GM19467 (cell line): ENCODE data around the gene RRAD.

Experiments
- ATAC-seq: cut with Tn5 transposase; IDR thresholded peaks from one replicate; pipeline ENCODE4 v1.9.1; 2021; ENCODE audit warnings: mild to moderate bottlenecking, moderate library complexity; ENCODE audit not compliant: unreplicated experiment

The RRAD gene

DNA sequence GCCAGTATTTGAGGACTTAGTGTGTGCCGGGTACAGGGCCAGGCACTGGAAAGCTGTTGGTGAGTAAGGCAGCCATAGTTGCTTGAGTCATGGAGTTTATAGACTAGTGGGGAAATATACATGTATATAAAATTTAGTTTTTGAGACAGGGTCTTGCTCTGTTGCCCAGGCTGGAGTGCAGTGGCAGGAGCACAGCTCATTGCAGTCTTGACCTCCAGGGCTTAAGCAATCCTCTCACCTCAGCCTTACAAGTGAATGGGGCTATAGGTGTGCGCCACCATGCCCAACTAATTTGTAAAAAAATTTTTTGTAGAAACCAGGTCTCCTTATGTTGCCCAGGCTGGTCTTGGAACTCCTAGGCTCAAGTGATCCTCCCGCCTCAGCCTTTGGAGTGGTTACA lies 42.6 kb downstream of the RRAD start:
- ATAC-seq = no peak

DNA sequence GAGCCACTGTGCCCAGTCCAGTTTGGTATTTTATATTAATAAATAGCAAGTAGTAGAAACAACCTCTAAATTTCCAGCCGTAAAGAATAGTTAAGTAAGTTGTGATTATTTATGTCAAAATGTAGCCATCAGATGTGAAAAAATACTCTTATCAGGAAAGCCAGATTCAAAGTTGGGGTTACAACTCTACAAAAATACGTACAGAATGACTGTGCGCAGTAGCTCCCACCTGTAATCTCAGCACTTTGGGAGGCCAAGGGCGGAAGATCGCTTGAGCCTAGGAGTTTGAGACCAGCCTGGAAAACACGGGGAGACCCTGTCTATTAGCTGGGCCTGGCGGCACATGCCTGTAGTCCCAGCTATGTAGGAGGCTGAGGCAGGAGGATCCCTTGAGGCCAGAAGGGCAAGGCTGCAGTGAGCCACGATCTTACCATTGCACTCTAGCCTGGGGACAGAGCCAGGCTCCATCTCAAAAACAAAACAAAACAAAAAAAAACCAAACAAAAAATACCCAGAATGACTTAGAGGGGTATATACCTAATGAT lies 43.3 kb downstream of the RRAD start:
- ATAC-seq = no peak

DNA sequence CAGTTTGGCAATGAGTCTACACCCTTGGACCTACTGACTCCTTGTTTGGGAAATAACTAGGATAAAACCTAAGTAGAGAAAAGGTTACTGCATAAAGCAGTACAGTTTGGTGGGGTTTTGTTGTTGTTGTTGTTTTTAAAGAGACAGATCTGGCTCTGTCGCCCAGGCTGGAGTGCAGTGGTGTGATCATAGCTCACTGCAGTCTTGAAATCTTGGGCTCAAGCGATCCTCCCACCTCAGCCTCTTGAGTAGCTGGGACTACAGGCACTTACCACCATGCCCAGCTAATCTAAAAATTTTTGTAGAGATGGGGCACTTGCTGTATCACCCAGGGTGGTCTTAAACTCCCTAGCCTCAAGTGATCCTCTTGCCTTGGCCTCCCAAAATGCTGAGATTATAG lies 43.8 kb downstream of the RRAD start:
- ATAC-seq = no peak

DNA sequence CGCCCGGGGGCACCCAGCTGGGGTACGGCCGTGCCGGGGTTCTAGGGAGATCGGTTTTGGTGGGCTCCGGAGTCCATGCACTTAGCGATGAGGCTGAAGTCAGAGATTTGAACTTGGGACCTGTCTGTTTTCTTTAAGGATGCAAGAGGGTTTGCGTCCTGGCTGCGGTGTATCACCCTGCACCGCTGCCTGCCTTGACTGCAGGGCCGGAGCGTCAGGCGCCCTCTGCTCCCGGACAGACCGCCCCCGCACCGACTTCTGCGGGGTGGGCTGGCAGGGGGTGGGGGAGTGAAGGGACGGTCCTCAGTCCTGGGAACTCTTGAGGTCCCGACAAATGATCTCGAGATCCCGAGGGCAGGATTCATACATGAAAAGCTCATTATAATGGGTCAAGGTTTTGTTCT lies 44.3 kb downstream of the RRAD start:
- ATAC-seq = peak; percentile 4

DNA sequence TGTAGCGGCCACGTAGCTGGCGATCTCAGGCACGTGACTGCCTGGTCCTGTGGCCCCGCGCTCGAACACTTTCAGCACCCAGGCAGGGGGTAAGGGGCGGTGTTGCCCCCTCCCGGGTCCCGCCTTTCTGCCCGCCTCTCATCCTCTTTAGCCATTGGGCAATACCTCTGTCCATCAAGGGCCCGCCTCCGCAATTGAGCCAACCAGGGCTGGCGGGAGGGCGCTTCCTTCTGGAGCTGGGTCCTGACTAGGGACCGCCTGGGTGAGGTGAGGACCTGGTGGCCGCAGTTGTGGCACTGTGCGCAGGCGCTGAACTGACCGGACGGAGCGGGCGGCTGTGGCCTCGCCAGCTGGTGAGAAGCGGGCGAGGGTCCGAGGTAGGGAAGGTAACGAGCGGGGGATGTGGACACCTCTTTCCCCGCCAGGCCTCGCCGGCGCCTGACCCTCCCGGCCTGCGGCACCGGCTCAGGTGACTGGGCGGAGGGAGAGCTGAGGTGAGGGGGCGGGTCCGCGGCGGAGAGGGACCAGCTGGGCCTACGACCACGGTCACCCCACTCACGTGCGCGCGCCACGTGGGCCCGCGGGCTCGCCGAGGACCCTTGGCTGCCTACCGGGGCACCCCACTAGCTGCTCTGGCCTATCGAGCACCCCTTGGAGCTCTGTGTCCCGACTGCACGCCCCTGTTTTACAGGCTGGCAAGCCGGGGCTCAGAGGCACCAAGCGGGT lies 44.9 kb downstream of the RRAD start, which contains the start of gene PDP2:
PDP2 (plus strand) TSS at position 228 of the 726 bp plus-strand sequence. CDS start 3,770 bp downstream, outside the sequence.
- peak; percentile 94 for ATAC-seq

DNA sequence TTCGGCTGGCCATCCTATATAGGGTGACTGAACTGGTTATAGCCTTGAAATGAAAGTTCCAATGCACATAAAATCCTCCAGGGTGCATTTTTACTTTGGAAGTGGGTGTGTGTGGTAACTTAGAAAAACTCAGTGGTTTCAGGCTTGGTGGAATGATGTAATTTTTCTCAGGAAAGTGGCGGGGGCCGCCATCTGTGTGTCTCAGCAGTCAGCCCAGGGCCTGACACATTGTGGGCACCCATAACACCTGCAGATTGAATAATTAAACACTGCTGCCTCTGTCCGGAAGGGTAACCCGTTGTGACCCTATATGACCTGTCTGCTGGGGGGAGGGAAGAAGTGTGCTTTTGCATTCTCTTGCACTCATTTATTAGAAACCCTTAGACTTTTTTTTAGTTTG lies 47.3 kb downstream of the RRAD start:
- ATAC-seq = no peak

DNA sequence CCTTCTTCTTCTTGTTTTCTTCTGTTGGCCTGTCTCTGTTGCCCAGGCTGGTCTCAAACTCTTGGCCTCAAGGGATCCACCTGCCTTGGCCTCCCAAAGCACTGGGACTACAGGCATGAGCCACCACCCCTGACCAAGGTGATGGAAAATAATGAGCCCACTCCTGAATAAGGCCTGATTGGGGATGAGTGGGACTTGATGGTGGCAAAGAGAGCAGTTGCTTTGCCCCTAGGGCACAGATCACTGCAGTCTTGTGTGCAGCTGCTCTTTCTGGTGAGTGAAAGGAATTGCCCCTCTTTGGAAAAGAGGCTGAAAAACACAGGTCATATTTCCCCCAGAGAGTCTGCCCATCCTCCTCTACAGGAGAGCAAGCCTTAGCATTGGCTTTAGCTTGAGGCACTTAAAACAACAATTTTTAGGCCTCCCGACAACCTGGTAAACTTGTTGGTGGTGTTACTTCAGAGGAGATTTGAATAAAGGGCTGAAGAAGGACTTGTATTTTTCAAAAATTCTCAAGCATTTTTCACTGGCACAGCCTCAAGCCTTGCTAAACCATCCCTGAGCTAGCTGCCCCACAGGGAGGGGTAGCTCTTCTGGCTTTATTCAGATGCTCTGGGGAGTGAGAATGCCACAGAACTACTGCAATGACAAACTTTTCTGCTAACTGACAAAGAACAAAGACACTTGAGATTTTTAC lies 51.1 kb downstream of the RRAD start:
- no peak for ATAC-seq

DNA sequence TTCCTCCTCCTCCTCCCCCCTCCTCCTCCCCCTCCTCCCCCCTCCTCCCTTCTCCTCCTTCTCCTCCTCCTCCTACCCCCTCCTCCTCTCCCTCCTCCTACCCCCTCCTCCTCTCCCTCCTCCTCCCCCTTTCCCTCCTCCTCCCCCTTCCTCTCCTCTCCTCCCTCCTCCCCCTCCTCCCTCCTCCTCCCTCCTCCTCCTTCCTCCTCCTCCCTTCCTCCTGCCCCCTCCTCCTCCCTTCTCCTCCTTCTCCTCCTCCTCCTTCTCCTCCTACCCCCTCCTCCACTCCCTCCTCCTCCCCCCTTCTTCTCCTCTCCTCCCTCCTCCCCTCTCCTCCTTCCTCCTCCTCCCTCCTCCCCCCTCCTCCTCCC lies 51.7 kb downstream of the RRAD start:
- no peak for ATAC-seq

DNA sequence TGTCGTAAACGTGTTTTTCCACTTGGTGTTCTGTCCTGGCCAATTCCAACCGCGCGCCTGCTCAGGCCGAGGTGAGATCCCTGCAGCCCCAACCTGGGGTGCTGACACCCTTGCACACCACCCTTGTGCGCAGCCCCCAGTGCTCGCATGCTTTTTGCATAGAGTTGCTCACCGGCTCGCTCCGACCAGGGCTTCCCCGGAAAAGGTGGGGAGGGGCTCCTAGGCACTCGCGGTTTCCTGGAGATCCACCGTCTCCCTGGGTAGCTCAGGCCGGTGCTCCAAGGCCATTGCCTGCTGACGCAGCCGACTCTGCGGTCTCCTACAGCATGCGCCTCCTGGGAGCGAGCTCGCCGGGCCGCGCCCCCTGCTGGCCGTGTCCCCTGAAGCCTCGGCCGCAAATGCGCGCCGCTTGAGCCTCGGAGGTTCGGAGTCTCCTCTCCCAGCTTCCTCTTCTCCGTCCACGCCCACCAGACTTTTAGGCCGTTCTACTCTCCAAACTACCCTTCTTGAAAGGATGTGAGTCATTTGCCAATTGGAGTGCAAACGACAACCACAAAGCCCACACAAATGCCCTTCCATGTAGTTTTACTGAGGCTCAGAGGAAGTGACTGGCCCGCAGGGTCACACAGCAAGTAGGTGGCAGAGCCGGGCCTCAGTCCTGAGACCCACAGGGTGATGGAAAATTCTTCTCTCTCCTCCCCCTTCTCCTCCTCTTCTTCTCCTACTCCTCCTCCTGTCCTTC lies 52.2 kb downstream of the RRAD start:
- peak; percentile 78 for ATAC-seq

DNA sequence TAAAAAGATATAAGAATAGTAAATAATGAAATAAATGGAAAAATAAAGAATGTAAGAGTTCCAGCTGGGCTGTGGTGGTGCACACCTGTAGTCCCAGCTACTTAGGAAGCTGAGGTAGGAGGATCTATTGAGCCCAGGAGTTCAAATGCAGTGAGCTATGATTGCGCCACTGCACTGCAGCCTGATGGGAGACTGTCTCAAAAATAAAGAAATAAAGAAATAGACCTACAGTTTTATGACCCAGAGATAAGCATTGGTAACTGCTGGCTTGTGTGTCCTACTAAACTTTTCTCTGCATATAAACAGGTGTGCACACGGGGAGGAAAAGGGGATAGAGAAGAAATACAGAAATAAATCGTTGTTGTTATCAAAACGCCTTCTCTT lies 52.8 kb downstream of the RRAD start:
- ATAC-seq = no peak

DNA sequence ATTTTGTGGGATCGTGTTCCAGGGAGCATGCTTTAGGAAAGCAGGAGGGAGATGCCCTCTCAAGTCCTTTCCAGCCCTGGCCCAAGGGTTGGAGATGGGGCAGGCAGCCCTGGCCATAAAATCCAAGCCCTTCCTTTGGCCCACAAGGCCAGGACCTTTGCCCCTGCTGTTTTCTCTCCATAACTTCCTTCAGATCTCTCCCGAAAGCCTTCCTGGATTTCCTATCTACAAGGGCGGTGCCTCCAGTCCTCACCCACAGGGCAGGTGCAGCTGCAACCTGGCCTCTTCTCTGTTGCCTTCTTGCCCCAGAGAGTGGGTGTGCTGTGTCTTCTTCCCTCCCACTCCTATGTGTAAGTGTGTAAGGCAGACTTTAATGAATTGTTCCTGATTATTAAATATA lies 53.5 kb downstream of the RRAD start:
- ATAC-seq = no peak
